ENCODE results near the gene STK32B.

- TF ChIP-seq SUZ12 (IDR thresholded peaks at IDR 0.05) (no peak), BHLHE40 (IDR thresholded peaks at IDR 0.05; ENCODE audit: borderline replicate concordance) (no peak), FOXA1 (IDR thresholded peaks at IDR 0.05) (no peak), NFRKB (IDR thresholded peaks at IDR 0.05) (no peak), LEF1 (IDR thresholded peaks at IDR 0.05; ENCODE audit: borderline replicate concordance) (no peak), ARNT (IDR thresholded peaks at IDR 0.05) (no peak), FOXK2 (IDR thresholded peaks at IDR 0.05) (no peak), ELF4 (IDR thresholded peaks at IDR 0.05) (no peak), CTBP1 (IDR thresholded peaks at IDR 0.05; ENCODE audit: borderline replicate concordance) (no peak), FOXM1 (IDR thresholded peaks at IDR 0.05; ENCODE audit: borderline replicate concordance) (no peak)
Measured at GRCh38 chr4:5003918-5004317, 47.4 kb upstream of the STK32B start.
